BJ (cell line): ENCODE measurements around the gene NDUFB1. TPM values are rescaled to one million over a fixed set of nuclear protein-coding genes. Genes with fewer than 3 reads are reported as not detected.

Source experiments
- CTCF ChIA-PET: fragments of 350-600 bp; formaldehyde crosslinking; extraction: SDS; loops from one replicate; lab custom pipeline; 2021; ENCODE audit warnings: antibody characterized with exemption, inconsistent platforms; lab: Yijun Ruan, JAX
- POLR2A ChIA-PET: fragments of 300-600 bp; sonication (Branson Sonifier 250); formaldehyde crosslinking; extraction: SDS; loops from one replicate; lab custom pipeline; 2021; ENCODE audit warnings: antibody characterized with exemption; lab: Charles Lee
- DNase-seq: peaks from one replicate; pipeline ENCODE4 v3.0.0-alpha.2; 2011; ENCODE audit warnings: low read depth
- H3K27me3 ChIP-seq: 2 replicates; pipeline ENCODE4 v1.6.0; 2011; ENCODE audit warnings: low read length; ENCODE audit not compliant: control insufficient read depth, insufficient read depth
- H3K36me3 ChIP-seq: 2 replicates; pipeline ENCODE4 v1.5.1; 2011; ENCODE audit warnings: low read length; ENCODE audit not compliant: control insufficient read depth, insufficient read depth
- H3K4me3 ChIP-seq: 2 replicates; pipeline ENCODE4 v1.5.1; 2011; ENCODE audit warnings: low read depth, mild to moderate bottlenecking, control low read depth, low read length
- CTCF ChIP-seq: IDR thresholded peaks from 2 replicates; pipeline ENCODE4 v1.5.1; 2011; ENCODE audit warnings: low read depth, mild to moderate bottlenecking, control low read depth, inconsistent platforms, low read length, moderate library complexity; ENCODE audit not compliant: insufficient read depth
- polyA plus RNA-seq: library from polyadenylated mRNA; depleted of rRNA; stranded (reverse); fragments of >200 nt; gene quantifications from 2 replicates; pipeline ENCODE4 v1.2.3, GENCODE V29; 2011

NDUFB1 gene
- polyA plus RNA-seq, 1 experiment = 163 TPM

- TF ChIP-seq CTCF = no peak
- H3K4me3 ChIP-seq = no peak overlapping the region
- no peaks in the 10 kb centered on the region for H3K27me3 ChIP-seq
- CTCF ChIA-PET = interaction anchor here (0.6 to 1.7 kb wide), 3 partner anchors 10 to 323 kb away, joined by 3 read pairs; no protein-coding TSS in a partner anchor
- no peak for DNase-seq
- POLR2A ChIA-PET = no interaction called here
- H3K36me3 ChIP-seq = no peaks in the 10 kb centered on the region
These were observed 18.0 kb downstream of the NDUFB1 start for GRCh38 chr14:92103363-92103989.

- ChIA-PET POLR2A (no interaction called here), CTCF (interaction anchor here (1.0 kb wide), 1 partner anchor 103 kb away, joined by 3 read pairs; no protein-coding TSS in a partner anchor)
- Histone ChIP-seq H3K36me3 (peaks cover under 1% of the 10 kb centered on the region; the same call in 1 of the 2 replicates), H3K4me3 (no peak overlapping the region), H3K27me3 (no peaks in the 10 kb centered on the region)
- DNase-seq = no peak
- no peak for TF ChIP-seq CTCF
These were observed 21.7 kb downstream of the NDUFB1 start for GRCh38 chr14:92099802-92100201.

GRCh38 chr14:92093320-92093719 lies 28.2 kb downstream of the NDUFB1 start:
- Histone ChIP-seq H3K4me3 (no peak overlapping the region), H3K36me3 (peaks cover 3% of the 10 kb centered on the region), H3K27me3 (no peaks in the 10 kb centered on the region)
- ChIA-PET CTCF (interaction anchor here (1.0 to 1.4 kb wide), 3 partner anchors 9 to 18 kb away, joined by 3 to 4 read pairs (median 4); no protein-coding TSS in a partner anchor), POLR2A (no interaction called here)
- TF ChIP-seq CTCF = no peak
- DNase-seq = no peak

- Histone ChIP-seq H3K27me3 (no peaks in the 10 kb centered on the region), H3K4me3 (no peak overlapping the region), H3K36me3 (no peaks in the 10 kb centered on the region; the same call in none of the 2 replicates)
- CTCF ChIA-PET = interaction anchor here (0.9 kb wide), 1 partner anchor 21 kb away, joined by 5 read pairs; no protein-coding TSS in a partner anchor
- no peak for TF ChIP-seq CTCF
- POLR2A ChIA-PET = no interaction called here
- no peak for DNase-seq
These were observed 33.0 kb downstream of the NDUFB1 start for GRCh38 chr14:92088494-92088893.

GRCh38 chr14:92074555-92074954 lies 47.0 kb downstream of the NDUFB1 start:
- Histone ChIP-seq H3K36me3 (peaks cover 1% of the 10 kb centered on the region; the same call in 1 of the 2 replicates), H3K4me3 (no peak overlapping the region), H3K27me3 (no peaks in the 10 kb centered on the region)
- POLR2A ChIA-PET = interaction anchor here (0.6 kb wide), 1 partner anchor 34 kb away, joined by 3 read pairs; no protein-coding TSS in a partner anchor
- no peak for TF ChIP-seq CTCF
- DNase-seq = no peak
- CTCF ChIA-PET = interaction anchor here (1.4 kb wide), 2 partner anchors 17 to 19 kb away, joined by 4 read pairs; no protein-coding TSS in a partner anchor
